Lower lobe of right lung (tissue), 2 donors: ENCODE measurements around the gene PTPRM. TPM values are rescaled to one million over a fixed set of nuclear protein-coding genes. Genes with fewer than 3 reads are reported as not detected.
A peak's percentile ranks its signal among the peaks of the same experiment; 100 is the strongest.

ENCODE experiments used
- ATAC-seq, 2 donors: fragments of 200-7000 bp; cut with Tn5 transposase; one replicate each; pipeline ENCODE4 v1.9.1; 2020 to 2022; ENCODE audit warnings: mild to moderate bottlenecking in 2 of 2, moderate library complexity in 2 of 2
- DNase-seq: peaks from one replicate; pipeline ENCODE4 v3.0.0-alpha.2; 2020
- H3K27ac ChIP-seq: fragments of 200-600 bp; one replicate; pipeline ENCODE4 v1.8.0; 2022
- H3K27me3 ChIP-seq: fragments of 200-600 bp; one replicate; pipeline ENCODE4 v1.8.0; 2022; ENCODE audit warnings: low read depth
- H3K36me3 ChIP-seq: fragments of 200-600 bp; one replicate; pipeline ENCODE4 v1.8.0; 2022; ENCODE audit warnings: mild to moderate bottlenecking
- H3K4me1 ChIP-seq: fragments of 200-600 bp; one replicate; pipeline ENCODE4 v1.8.0; 2022
- H3K4me3 ChIP-seq: fragments of 200-600 bp; one replicate; pipeline ENCODE4 v1.8.0; 2022; ENCODE audit warnings: mild to moderate bottlenecking
- H3K9me3 ChIP-seq: fragments of 200-600 bp; one replicate; pipeline ENCODE4 v1.8.0; 2022
- intact Hi-C: fragments of 100-400 bp; cut with DNase I; formaldehyde crosslinking; loops from one replicate; pipeline ENCODE4 v1.11.0; 2022
- total RNA-seq: library from RNA; stranded (reverse); fragmentation: NEBNext Ultra II Directional; extraction: Animal tissue kit (Norgen Biotek cat#: 25700); gene quantifications from one replicate; pipeline ENCODE4 v1.2.1, GENCODE V29; 2021
- TF ChIP-seq, protein P1 (sequence below): fragments of 200-600 bp; IDR thresholded peaks from one replicate; pipeline ENCODE4 v1.8.0; 2022; ENCODE audit warnings: antibody characterized with exemption, mild to moderate bottlenecking
- donor health status: DM: no; HTN: yes; CAD: no; lungs with severe emphysema.

The PTPRM gene
- total RNA-seq, 1 donor from 2014 or later = 85.2 TPM

GRCh38 chr18:7559709-7560319 lies 7.3 kb upstream of the PTPRM start:
- no peaks in the 10 kb centered on the region for H3K27me3 ChIP-seq
- peak in 1 of 2 donors; percentile 11 for ATAC-seq

GRCh38 chr18:7561909-7562460 lies 5.1 kb upstream of the PTPRM start:
- intact Hi-C loops = no loop called here
- H3K4me3 ChIP-seq = no peak overlapping the region
- TF ChIP-seq, protein P1, sequence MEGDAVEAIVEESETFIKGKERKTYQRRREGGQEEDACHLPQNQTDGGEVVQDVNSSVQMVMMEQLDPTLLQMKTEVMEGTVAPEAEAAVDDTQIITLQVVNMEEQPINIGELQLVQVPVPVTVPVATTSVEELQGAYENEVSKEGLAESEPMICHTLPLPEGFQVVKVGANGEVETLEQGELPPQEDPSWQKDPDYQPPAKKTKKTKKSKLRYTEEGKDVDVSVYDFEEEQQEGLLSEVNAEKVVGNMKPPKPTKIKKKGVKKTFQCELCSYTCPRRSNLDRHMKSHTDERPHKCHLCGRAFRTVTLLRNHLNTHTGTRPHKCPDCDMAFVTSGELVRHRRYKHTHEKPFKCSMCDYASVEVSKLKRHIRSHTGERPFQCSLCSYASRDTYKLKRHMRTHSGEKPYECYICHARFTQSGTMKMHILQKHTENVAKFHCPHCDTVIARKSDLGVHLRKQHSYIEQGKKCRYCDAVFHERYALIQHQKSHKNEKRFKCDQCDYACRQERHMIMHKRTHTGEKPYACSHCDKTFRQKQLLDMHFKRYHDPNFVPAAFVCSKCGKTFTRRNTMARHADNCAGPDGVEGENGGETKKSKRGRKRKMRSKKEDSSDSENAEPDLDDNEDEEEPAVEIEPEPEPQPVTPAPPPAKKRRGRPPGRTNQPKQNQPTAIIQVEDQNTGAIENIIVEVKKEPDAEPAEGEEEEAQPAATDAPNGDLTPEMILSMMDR = no peak

More at GRCh38 chr18:7559709-7560319, 7.3 kb upstream of the PTPRM start:
- TF ChIP-seq, protein P1 = no peak
- H3K9me3 ChIP-seq = no peaks in the 10 kb centered on the region
- no peak overlapping the region for H3K4me3 ChIP-seq
- H3K36me3 ChIP-seq = no peaks in the 10 kb centered on the region
- intact Hi-C loops = no loop called here
- H3K27ac ChIP-seq = no peak overlapping the region
- H3K4me1 ChIP-seq = peaks cover 16% of the 10 kb centered on the region
- DNase-seq = no peak

GRCh38 chr18:7562491-7562890 lies 4.6 kb upstream of the PTPRM start:
- ATAC-seq (no peak), DNase-seq (no peak)
- Histone ChIP-seq H3K9me3 (no peaks in the 10 kb centered on the region), H3K4me3 (no peak overlapping the region), H3K36me3 (no peaks in the 10 kb centered on the region), H3K4me1 (peaks cover 30% of the 10 kb centered on the region), H3K27me3 (no peaks in the 10 kb centered on the region), H3K27ac (no peak overlapping the region)
- intact Hi-C loops = no loop called here
- TF ChIP-seq, protein P1 = no peak

More at GRCh38 chr18:7561909-7562460, 5.1 kb upstream of the PTPRM start:
- Histone ChIP-seq H3K27me3 (no peaks in the 10 kb centered on the region), H3K9me3 (no peaks in the 10 kb centered on the region), H3K36me3 (no peaks in the 10 kb centered on the region), H3K4me1 (peaks cover 30% of the 10 kb centered on the region), H3K27ac (no peak overlapping the region)
- no peak for DNase-seq
- no peak for ATAC-seq

DNA sequence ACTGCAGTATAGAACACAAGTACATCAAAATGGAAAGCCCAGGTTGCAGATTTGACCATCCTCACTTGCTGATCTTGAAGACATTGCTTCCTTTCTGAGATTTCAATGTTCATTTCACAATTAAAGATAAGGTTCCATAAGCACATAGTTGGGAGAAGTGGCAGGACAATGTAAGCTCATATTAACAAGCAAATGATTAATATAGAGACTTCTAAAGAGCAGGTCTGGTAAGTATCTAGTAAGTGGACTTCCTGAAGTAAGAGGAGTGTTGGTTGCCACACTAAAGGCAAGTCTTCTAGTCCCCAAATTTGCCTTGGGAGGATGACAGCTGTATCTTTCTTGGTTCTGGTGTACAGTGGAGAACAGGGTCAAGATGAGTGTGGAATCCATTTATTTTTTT lies 1.4 kb upstream of the PTPRM start:
- ATAC-seq (no peak), DNase-seq (no peak)
- TF ChIP-seq, protein P1 = no peak
- Histone ChIP-seq H3K36me3 (no peaks in the 10 kb centered on the region), H3K9me3 (no peaks in the 10 kb centered on the region), H3K27ac (peak overlapping the region; percentile 98), H3K4me3 (peak overlapping the region; percentile 89), H3K27me3 (no peaks in the 10 kb centered on the region), H3K4me1 (peaks cover 40% of the 10 kb centered on the region)
- intact Hi-C loops = no loop called here

GRCh38 chr18:7566244-7566566 lies 911 bp upstream of the PTPRM start:
- Histone ChIP-seq H3K27me3 (no peaks in the 10 kb centered on the region), H3K4me1 (peaks cover 42% of the 10 kb centered on the region), H3K9me3 (no peaks in the 10 kb centered on the region), H3K27ac (peak overlapping the region; percentile 98), H3K4me3 (peak overlapping the region; percentile 89), H3K36me3 (no peaks in the 10 kb centered on the region)
- TF ChIP-seq, protein P1 = no peak
- intact Hi-C loops = no loop called here
- DNase-seq (no peak), ATAC-seq (no peak)
